Osteocyte (in vitro differentiated cells): ENCODE data around the gene SLC6A1. TPM values are rescaled to one million over a fixed set of nuclear protein-coding genes. Genes with fewer than 3 reads are reported as not detected.
A peak's percentile ranks its signal among the peaks of the same experiment; 100 is the strongest.

Source experiments
- DNase-seq: peaks from one replicate; pipeline ENCODE4 v3.0.0; 2021; ENCODE audit warnings: mixed read lengths; ENCODE audit not compliant: unreplicated experiment; ENCODE audit errors: extremely low spot score
- H3K27ac Mint-ChIP-seq: one replicate; pipeline ENCODE4 v1.8.0; 2021; ENCODE audit warnings: mild to moderate bottlenecking, mixed read lengths; ENCODE audit not compliant: unreplicated experiment
- H3K27me3 Mint-ChIP-seq: one replicate; pipeline ENCODE4 v1.8.0; 2021; ENCODE audit warnings: mixed read lengths; ENCODE audit not compliant: unreplicated experiment
- H3K36me3 Mint-ChIP-seq: one replicate; pipeline ENCODE4 v1.8.0; 2021; ENCODE audit warnings: mixed read lengths; ENCODE audit not compliant: unreplicated experiment
- H3K4me1 Mint-ChIP-seq: one replicate; pipeline ENCODE4 v1.8.0; 2021; ENCODE audit warnings: mixed read lengths; ENCODE audit not compliant: unreplicated experiment
- H3K4me3 Mint-ChIP-seq: one replicate; pipeline ENCODE4 v1.8.0; 2021; ENCODE audit warnings: mild to moderate bottlenecking, moderate library complexity, mixed read lengths; ENCODE audit not compliant: unreplicated experiment
- H3K9me3 Mint-ChIP-seq: one replicate; pipeline ENCODE4 v1.8.0; 2021; ENCODE audit warnings: mixed read lengths; ENCODE audit not compliant: unreplicated experiment
- CTCF ChIP-seq: fragments of 200-600 bp; sonication (generic); IDR thresholded peaks from 2 replicates; pipeline ENCODE4 v1.5.0; 2021; ENCODE audit warnings: antibody characterized with exemption, mild to moderate bottlenecking, moderate library complexity
- total RNA-seq: library from RNA; stranded (reverse); gene quantifications from 2 replicates; pipeline ENCODE4 v1.2.1, GENCODE V29; 2021

SLC6A1 gene
- total RNA-seq, 1 donor from 2014 or later = 38.4 TPM

GRCh38 chr3:10981961-10982360, 10.6 kb upstream of the SLC6A1 start:
- H3K4me3 Mint-ChIP-seq = no peak overlapping the region
- no peak for TF ChIP-seq CTCF
- peaks cover 44% of the 10 kb centered on the region for H3K4me1 Mint-ChIP-seq
- peaks cover 3% of the 10 kb centered on the region for H3K36me3 Mint-ChIP-seq
- peaks cover 37% of the 10 kb centered on the region for H3K27me3 Mint-ChIP-seq
- no peak overlapping the region for H3K27ac Mint-ChIP-seq
- no peak for DNase-seq
- peaks cover 6% of the 10 kb centered on the region for H3K9me3 Mint-ChIP-seq

- DNase-seq = no peak
- peaks cover 3% of the 10 kb centered on the region for H3K36me3 Mint-ChIP-seq
- H3K27me3 Mint-ChIP-seq = peaks cover 37% of the 10 kb centered on the region
- no peak for TF ChIP-seq CTCF
- H3K9me3 Mint-ChIP-seq = peaks cover 6% of the 10 kb centered on the region
- peaks cover 36% of the 10 kb centered on the region for H3K4me1 Mint-ChIP-seq
- no peak overlapping the region for H3K27ac Mint-ChIP-seq
- H3K4me3 Mint-ChIP-seq = no peak overlapping the region
Observed at GRCh38 chr3:10982782-10983181, 9.8 kb upstream of the SLC6A1 start.

- no peak overlapping the region for H3K4me3 Mint-ChIP-seq
- peaks cover 42% of the 10 kb centered on the region for H3K27me3 Mint-ChIP-seq
- H3K27ac Mint-ChIP-seq = no peak overlapping the region
- H3K4me1 Mint-ChIP-seq = peaks cover 30% of the 10 kb centered on the region
- H3K36me3 Mint-ChIP-seq = peaks cover 3% of the 10 kb centered on the region
- H3K9me3 Mint-ChIP-seq = peaks cover 6% of the 10 kb centered on the region
- peak; percentile 85 for TF ChIP-seq CTCF
- no peak for DNase-seq
Observed at GRCh38 chr3:10983219-10983916, 9.2 kb upstream of the SLC6A1 start.

GRCh38 chr3:10984371-10984896, 8.1 kb upstream of the SLC6A1 start:
- H3K27ac Mint-ChIP-seq = no peak overlapping the region
- H3K27me3 Mint-ChIP-seq = peaks cover 47% of the 10 kb centered on the region

More at GRCh38 chr3:10984371-10984896, 8.1 kb upstream of the SLC6A1 start:
- H3K36me3 Mint-ChIP-seq = peaks cover 3% of the 10 kb centered on the region
- H3K4me3 Mint-ChIP-seq = no peak overlapping the region
- DNase-seq = no peak
- TF ChIP-seq CTCF = no peak
- peaks cover 6% of the 10 kb centered on the region for H3K9me3 Mint-ChIP-seq
- peaks cover 21% of the 10 kb centered on the region for H3K4me1 Mint-ChIP-seq
